HUES6 (cell line): Measurements from ENCODE around the gene ADTRP.

Source experiments
- H3K27ac ChIP-seq: 2 replicates; pipeline ENCODE4 v1.7.0; 2013; ENCODE audit warnings: low read depth, mild to moderate bottlenecking, low read length, inconsistent platforms
- H3K27me3 ChIP-seq: 2 replicates; pipeline ENCODE4 v1.6.1; 2013; ENCODE audit warnings: low read length; ENCODE audit not compliant: control insufficient read depth, insufficient read depth
- H3K36me3 ChIP-seq: 2 replicates; pipeline ENCODE4 v1.6.1; 2013; ENCODE audit warnings: low read length; ENCODE audit not compliant: control insufficient read depth, insufficient read depth
- H3K4me1 ChIP-seq: 2 replicates; pipeline ENCODE4 v1.6.1; 2013; ENCODE audit warnings: low read length; ENCODE audit not compliant: control insufficient read depth, insufficient read depth
- H3K4me3 ChIP-seq: 2 replicates; pipeline ENCODE4 v1.5.1; 2013; ENCODE audit warnings: low read depth, low read length
- H3K9ac ChIP-seq: one replicate; pipeline ENCODE4 v1.6.1; 2013; ENCODE audit warnings: mild to moderate bottlenecking, low read length
- H3K9me3 ChIP-seq: 2 replicates; pipeline ENCODE4 v1.6.1; 2013; ENCODE audit warnings: low read depth, low read length; ENCODE audit not compliant: control insufficient read depth, insufficient read depth

Gene ADTRP

DNA sequence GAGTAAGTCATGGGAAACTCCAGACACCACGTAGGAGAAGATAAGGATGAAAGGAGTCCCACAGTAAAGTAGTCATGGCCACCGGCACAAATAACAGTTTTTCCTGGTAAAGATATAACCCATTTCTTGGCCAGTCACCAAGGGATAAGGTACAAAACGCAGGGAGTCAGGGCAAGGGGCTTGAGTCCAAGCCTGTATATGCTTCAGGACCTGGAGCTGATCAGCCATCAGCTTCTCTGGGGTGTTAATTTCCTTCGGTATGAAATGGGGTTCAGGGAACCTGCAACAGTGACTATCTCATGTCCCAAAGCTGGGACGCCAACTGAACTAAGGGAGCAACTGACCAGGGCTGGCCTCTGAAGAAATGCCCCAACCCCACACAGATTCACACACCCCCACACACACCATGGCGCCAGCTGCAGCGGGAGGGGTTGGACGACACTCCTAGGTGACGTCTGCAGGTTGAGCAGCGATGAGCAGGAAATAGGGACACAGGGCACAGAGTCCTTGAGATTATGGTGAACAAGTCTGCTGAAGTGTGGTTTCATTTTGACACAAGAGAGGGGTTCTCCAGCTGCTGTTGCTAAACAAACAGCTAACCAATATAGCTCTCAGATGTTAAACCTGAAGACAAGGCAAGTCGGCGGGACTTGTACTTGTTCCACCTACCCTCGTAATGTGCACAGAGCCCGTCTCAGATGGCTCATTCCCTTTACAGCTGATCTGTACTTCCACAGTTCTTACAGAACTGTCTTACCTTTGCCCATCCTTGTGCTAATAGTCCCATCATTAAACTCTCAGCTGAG lies 7.4 kb upstream of the ADTRP start:
- Histone ChIP-seq H3K36me3 (no peaks in the 10 kb centered on the region), H3K27ac (no peak overlapping the region), H3K27me3 (no peaks in the 10 kb centered on the region), H3K4me1 (peaks cover 13% of the 10 kb centered on the region), H3K9me3 (no peaks in the 10 kb centered on the region; the same call in 1 of the 2 replicates), H3K9ac (no peak overlapping the region), H3K4me3 (no peak overlapping the region)

DNA sequence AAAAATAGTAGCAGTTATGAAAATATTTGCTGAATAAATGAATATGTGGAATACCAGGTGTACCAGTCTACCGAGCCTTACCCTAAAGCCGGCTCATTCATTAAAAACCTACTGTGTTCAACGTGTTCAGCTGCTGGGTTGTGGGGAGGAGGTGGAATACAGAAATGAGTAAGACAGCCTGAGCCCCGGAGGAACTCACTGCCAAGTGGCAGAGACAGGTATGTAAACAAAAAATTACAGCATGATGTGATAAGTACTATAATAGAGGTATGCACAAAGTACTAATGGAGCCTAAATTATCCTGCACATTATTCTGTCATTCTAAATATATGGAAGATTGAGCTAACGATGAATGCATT lies 6.8 kb upstream of the ADTRP start:
- Histone ChIP-seq H3K36me3 (no peaks in the 10 kb centered on the region), H3K27ac (no peak overlapping the region), H3K4me3 (no peak overlapping the region), H3K9ac (no peak overlapping the region), H3K9me3 (no peaks in the 10 kb centered on the region; the same call in 1 of the 2 replicates), H3K4me1 (peaks cover 7% of the 10 kb centered on the region; the same call in 1 of the 2 replicates), H3K27me3 (no peaks in the 10 kb centered on the region)

DNA sequence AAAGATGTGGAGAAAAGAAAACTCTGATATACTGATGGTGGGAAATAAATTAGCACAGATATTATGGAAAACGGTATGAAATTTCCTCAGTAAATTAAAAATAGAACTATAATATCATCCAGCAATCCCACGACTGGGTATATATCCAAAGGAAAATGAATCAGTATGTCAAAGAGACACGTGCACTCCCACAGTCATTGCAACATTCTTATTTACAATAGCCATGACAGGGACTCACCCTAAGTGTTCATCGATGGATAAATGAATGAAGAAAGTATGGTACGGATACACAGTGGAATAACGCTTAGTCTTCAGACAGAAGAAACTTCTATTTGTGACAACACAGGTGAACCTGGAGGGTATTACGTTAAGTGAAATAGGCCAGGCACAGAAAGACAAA lies 5.7 kb upstream of the ADTRP start:
- Histone ChIP-seq H3K9me3 (no peaks in the 10 kb centered on the region; the same call in 1 of the 2 replicates), H3K4me3 (no peak overlapping the region), H3K27me3 (no peaks in the 10 kb centered on the region), H3K4me1 (peaks cover 9% of the 10 kb centered on the region; the same call in 1 of the 2 replicates), H3K36me3 (no peaks in the 10 kb centered on the region), H3K9ac (no peak overlapping the region), H3K27ac (no peak overlapping the region)

DNA sequence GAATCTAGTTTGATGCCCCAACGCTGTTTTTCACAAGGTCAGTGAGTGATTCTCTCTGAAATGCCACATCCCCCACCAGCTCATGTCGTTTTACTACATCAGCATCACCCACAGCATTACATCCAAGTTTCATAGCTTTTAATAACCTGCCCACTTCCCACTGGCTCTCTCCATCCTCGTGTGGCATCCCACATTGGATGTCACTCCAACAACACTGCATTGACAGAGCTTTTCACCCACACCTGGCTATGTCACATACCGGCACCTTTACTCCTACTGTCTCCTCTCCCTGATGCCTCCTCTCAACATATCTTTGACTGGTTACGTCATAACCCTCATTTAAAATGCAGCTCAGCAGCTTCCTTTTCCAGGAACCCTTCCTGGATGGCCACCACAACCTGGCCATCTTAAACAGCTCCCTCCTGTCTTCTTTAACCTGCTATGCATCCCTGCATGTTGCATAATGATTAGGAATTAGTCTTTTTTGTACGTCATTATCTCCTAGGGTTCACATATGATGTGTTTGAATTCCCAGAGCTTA lies 5.0 kb upstream of the ADTRP start:
- Histone ChIP-seq H3K27me3 (no peaks in the 10 kb centered on the region), H3K9ac (no peak overlapping the region), H3K36me3 (no peaks in the 10 kb centered on the region), H3K27ac (no peak overlapping the region), H3K4me1 (peaks cover 16% of the 10 kb centered on the region; the same call in 1 of the 2 replicates), H3K9me3 (no peaks in the 10 kb centered on the region; the same call in 1 of the 2 replicates), H3K4me3 (no peak overlapping the region)

DNA sequence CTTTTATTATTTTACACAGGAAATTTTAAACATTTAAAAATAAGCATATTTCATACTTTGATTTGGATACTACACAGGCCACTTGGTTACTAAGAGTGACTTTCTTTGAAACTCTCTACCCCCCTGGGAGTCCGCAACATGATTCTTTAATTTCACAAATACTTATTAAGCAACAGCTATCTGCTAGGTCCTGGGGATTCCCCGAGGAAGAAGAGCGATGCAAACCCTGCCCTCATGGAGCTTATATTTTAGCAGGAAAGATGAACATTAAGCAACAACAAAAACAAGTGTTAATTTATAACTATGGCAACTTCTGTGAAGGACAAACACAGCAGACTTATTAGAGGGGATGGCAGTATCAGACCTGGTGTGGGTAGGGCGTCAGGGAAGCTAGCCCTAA lies 3.9 kb upstream of the ADTRP start:
- peaks cover 13% of the 10 kb centered on the region; the same call in 1 of the 2 replicates for H3K4me1 ChIP-seq
- no peaks in the 10 kb centered on the region for H3K36me3 ChIP-seq
- H3K4me3 ChIP-seq: no peak overlapping the region
- H3K27me3 ChIP-seq: no peaks in the 10 kb centered on the region
- no peak overlapping the region for H3K9ac ChIP-seq
- H3K9me3 ChIP-seq: no peaks in the 10 kb centered on the region; the same call in 1 of the 2 replicates
- H3K27ac ChIP-seq: no peak overlapping the region

DNA sequence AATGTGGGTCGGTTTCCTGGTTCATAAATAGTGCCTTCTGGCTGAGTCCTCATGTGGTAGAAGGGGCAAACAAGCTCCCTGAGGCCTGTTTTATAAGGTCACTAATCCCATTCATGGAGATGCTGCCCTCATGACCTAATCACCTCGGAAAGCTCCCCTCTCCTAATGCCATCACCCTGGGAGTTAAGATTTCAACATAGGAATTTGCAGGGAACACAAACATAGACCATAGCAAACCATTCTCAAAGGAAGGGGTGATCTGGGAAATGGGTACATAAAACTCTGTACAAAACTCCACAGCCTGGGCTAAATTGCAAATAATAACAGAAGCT lies 1.5 kb upstream of the ADTRP start:
- Histone ChIP-seq H3K36me3 (no peaks in the 10 kb centered on the region), H3K9me3 (no peaks in the 10 kb centered on the region; the same call in 1 of the 2 replicates), H3K27ac (no peak overlapping the region), H3K27me3 (no peaks in the 10 kb centered on the region), H3K9ac (no peak overlapping the region), H3K4me1 (peaks cover 12% of the 10 kb centered on the region; the same call in 1 of the 2 replicates), H3K4me3 (no peak overlapping the region)

DNA sequence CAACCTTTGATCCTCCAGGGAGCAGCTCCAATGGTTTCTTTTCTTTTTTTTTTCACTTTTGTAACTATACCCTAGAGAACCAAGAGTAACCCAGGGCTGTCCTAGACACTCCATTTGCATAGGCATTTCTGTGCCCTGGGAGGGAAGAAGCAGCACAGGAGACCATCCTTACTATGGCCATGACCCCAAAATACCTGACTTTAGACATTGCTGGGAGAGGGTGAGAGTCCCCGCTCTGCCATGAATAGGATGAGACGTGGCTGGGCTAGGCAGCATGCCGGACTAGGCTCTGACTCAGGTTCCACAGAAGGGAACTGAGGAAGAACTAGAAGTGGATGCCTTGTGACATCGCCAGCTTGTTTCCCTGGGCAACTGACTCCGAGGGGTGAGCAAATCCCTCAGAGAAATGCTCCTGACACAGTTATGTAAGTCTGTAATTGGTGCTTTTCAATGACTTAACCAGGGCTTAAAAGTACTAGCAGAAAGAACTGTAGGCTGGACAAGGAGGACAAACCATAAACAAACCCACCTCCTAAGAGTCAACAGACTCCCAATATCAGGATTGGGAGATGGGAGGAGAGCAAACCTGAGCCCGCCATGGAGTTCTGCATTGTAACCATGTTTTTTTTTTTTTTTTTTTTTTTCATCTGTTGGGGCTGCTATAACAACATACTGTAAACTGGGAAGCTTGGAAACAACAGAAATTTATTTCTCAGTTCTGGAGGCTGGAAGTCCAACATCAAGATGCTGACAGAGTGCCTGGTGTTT lies 910 bp upstream of the ADTRP start:
- no peak overlapping the region for H3K9ac ChIP-seq
- H3K27me3 ChIP-seq: no peaks in the 10 kb centered on the region
- H3K36me3 ChIP-seq: no peaks in the 10 kb centered on the region
- no peak overlapping the region for H3K27ac ChIP-seq
- peaks cover 12% of the 10 kb centered on the region; the same call in 1 of the 2 replicates for H3K4me1 ChIP-seq
- H3K9me3 ChIP-seq: no peaks in the 10 kb centered on the region; the same call in 1 of the 2 replicates
- H3K4me3 ChIP-seq: no peak overlapping the region

DNA sequence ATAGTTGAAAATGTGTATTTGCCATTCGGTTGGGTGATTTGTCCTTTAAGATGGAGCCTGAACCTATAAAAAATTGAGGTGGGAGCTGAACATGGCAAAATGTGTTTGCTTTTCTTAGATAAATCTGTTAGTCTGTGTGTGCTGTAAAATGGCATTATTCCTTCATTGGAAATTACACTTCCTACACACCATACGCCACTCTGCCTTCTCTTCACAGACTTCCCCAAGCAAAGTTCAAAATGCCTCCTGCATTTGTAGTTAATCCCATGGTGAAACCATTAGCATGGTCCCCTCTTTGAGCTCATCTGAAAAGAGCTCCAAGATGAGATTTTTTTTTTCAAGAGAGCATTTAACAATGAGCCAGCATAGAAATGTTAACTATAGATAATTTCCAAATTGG lies 567 bp downstream of the ADTRP start:
- Histone ChIP-seq H3K9ac (no peak overlapping the region), H3K27ac (no peak overlapping the region)

DNA sequence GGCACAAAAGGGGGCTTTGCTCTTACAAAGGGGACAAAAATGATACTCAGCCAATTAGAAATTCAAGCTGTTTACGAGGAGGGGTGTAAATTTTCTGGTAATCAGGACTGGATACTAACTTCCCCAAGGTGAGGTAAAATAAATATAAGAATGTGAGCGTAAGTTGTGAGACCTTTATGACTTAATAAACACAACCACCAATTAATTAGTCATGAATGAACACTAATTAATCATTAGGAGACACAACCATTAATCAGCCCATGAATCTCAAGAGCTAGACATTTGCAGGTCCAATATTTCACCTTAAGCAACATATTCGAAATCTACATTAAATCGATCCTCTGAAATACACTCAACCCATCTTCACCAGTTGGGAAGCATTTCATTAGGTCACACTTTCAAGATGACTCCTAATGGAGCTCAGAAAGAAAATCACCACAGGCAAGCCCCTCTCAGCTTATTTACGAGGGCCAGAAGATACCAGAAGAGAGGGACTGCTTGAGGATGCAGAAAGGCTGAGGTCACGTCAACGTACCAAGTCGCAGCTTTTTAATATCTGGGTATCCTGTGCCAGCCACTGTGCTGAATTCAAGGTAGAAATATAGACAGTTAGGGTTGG lies 2.7 kb downstream of the ADTRP start:
- Histone ChIP-seq H3K4me1 (peaks cover 26% of the 10 kb centered on the region; the same call in 1 of the 2 replicates), H3K27ac (no peak overlapping the region), H3K4me3 (no peak overlapping the region), H3K36me3 (no peaks in the 10 kb centered on the region), H3K27me3 (no peaks in the 10 kb centered on the region), H3K9me3 (no peaks in the 10 kb centered on the region), H3K9ac (no peak overlapping the region)

More for the DNA sequence above, 567 bp downstream of the ADTRP start:
- H3K36me3 ChIP-seq: no peaks in the 10 kb centered on the region
- H3K9me3 ChIP-seq: no peaks in the 10 kb centered on the region; the same call in 1 of the 2 replicates
- H3K27me3 ChIP-seq: no peaks in the 10 kb centered on the region
- H3K4me1 ChIP-seq: peaks cover 12% of the 10 kb centered on the region; the same call in 1 of the 2 replicates
- H3K4me3 ChIP-seq: no peak overlapping the region

DNA sequence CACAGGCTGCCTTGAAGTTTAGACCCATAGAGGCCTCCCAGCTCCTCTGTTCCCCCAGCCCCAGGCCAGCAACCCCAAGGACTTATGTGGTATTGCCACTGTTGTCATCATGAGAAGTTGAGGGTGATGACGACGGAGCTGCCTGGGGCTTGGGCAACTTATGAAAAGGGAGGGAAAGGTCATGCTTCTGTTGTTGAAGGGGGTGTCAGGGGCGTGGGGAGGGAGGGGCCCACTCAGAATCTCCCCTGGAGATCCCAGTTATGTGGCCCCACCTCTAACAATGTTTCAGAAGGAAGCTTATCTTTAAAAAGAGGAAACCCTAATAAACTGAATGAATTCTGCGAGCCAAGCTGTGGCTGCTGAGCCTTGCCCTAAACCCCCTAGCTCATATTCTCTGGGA lies 4.2 kb downstream of the ADTRP start:
- Histone ChIP-seq H3K9me3 (no peaks in the 10 kb centered on the region), H3K27ac (no peak overlapping the region), H3K36me3 (no peaks in the 10 kb centered on the region), H3K4me1 (peaks cover 36% of the 10 kb centered on the region), H3K4me3 (no peak overlapping the region), H3K9ac (no peak overlapping the region), H3K27me3 (no peaks in the 10 kb centered on the region)
